MM.1S (cell line): ENCODE results near the gene DDX1.

Experiments used
- DNase-seq: peaks from one replicate; pipeline ENCODE4 v3.0.0-alpha.2; 2015
- H2AFZ ChIP-seq: fragments of 300-600 bp; sonication (generic); 2 replicates; pipeline ENCODE4 v1.6.0; 2016; ENCODE audit warnings: antibody characterized with exemption, low read length
- H3F3A ChIP-seq: fragments of 300-600 bp; sonication (generic); 2 replicates; pipeline ENCODE4 v1.6.1; 2016; ENCODE audit warnings: mild to moderate bottlenecking, antibody characterized with exemption, low read length, moderate library complexity, mixed read lengths; ENCODE audit not compliant: insufficient read depth
- H3K27ac ChIP-seq: fragments of 300-600 bp; sonication (generic); 2 replicates; pipeline ENCODE4 v1.5.1; 2016; ENCODE audit warnings: mild to moderate bottlenecking, low read length
- H3K27me3 ChIP-seq: fragments of 300-600 bp; sonication (generic); replicated peaks from 2 replicates; pipeline ENCODE4 v1.6.0; 2016; ENCODE audit warnings: low read length; ENCODE audit not compliant: insufficient read depth
- H3K36me3 ChIP-seq: fragments of 300-600 bp; sonication (generic); replicated peaks from 2 replicates; pipeline ENCODE4 v1.6.1; 2016; ENCODE audit warnings: mild to moderate bottlenecking, low read length, mixed read lengths; ENCODE audit not compliant: insufficient read depth
- H3K4me1 ChIP-seq: fragments of 300-600 bp; sonication (generic); 2 replicates; pipeline ENCODE4 v1.6.1; 2016; ENCODE audit warnings: low read length, mixed read lengths
- H3K4me2 ChIP-seq: fragments of 300-600 bp; sonication (generic); 2 replicates; pipeline ENCODE4 v1.6.0; 2016; ENCODE audit warnings: low read depth, low read length
- H3K4me3 ChIP-seq: fragments of 300-600 bp; sonication (generic); 2 replicates; pipeline ENCODE4 v1.5.1; 2016; ENCODE audit warnings: low read length, mixed read lengths
- H3K79me2 ChIP-seq: fragments of 300-600 bp; sonication (generic); 2 replicates; pipeline ENCODE4 v1.6.1; 2016; ENCODE audit warnings: mixed run types, low read length, mixed read lengths
- H3K9ac ChIP-seq: fragments of 300-600 bp; sonication (generic); 2 replicates; pipeline ENCODE4 v1.6.1; 2016; ENCODE audit warnings: low read length, mixed read lengths
- H3K9me2 ChIP-seq: fragments of 300-600 bp; sonication (generic); replicated peaks from 2 replicates; pipeline ENCODE4 v1.6.1; 2016; ENCODE audit warnings: mild to moderate bottlenecking, low read length, mixed read lengths; ENCODE audit not compliant: insufficient read depth
- H3K9me3 ChIP-seq: fragments of 300-600 bp; sonication (generic); replicated peaks from 2 replicates; pipeline ENCODE4 v1.6.1; 2016; ENCODE audit warnings: mild to moderate bottlenecking, low read length, mixed read lengths; ENCODE audit not compliant: insufficient read depth
- H4K20me1 ChIP-seq: fragments of 300-600 bp; sonication (generic); 2 replicates; pipeline ENCODE4 v1.6.1; 2016; ENCODE audit warnings: mild to moderate bottlenecking, low read length, moderate library complexity, mixed read lengths; ENCODE audit not compliant: insufficient read depth
- CTCF ChIP-seq: fragments of 300-600 bp; sonication (generic); IDR thresholded peaks from 2 replicates; pipeline ENCODE4 v1.5.1; 2016; ENCODE audit warnings: antibody characterized with exemption, low read length, mixed read lengths
- EZH2 ChIP-seq: fragments of 300-600 bp; sonication (generic); optimal IDR thresholded peaks from 2 replicates; pipeline ENCODE3; 2017; ENCODE audit warnings: low read depth, mild to moderate bottlenecking, antibody characterized with exemption, low read length, mixed read lengths
- EZH2phosphoT487 ChIP-seq: fragments of 300-600 bp; sonication (generic); IDR thresholded peaks from 2 replicates; pipeline ENCODE4 v1.6.1; 2018; ENCODE audit warnings: antibody characterized with exemption, low read length

DDX1 gene

GRCh38 chr2:15548974-15549373, 42.7 kb upstream of the DDX1 start:
- Histone ChIP-seq H3K36me3 (no peaks in the 10 kb centered on the region), H3K27me3 (no peaks in the 10 kb centered on the region), H2AFZ (no peak overlapping the region), H3K4me1 (no peaks in the 10 kb centered on the region), H3K9me2 (no peaks in the 10 kb centered on the region), H4K20me1 (no peaks in the 10 kb centered on the region), H3K9ac (no peak overlapping the region), H3F3A (no peaks in the 10 kb centered on the region), H3K9me3 (no peaks in the 10 kb centered on the region), H3K4me2 (no peak overlapping the region), H3K27ac (no peak overlapping the region), H3K79me2 (no peaks in the 10 kb centered on the region), H3K4me3 (no peak overlapping the region)
- TF ChIP-seq EZH2 (no peak), CTCF (no peak)
- DNase-seq = no peak

GRCh38 chr2:15553519-15553918, 38.1 kb upstream of the DDX1 start:
- Histone ChIP-seq H3F3A (no peaks in the 10 kb centered on the region), H3K4me2 (no peak overlapping the region), H4K20me1 (no peaks in the 10 kb centered on the region), H3K4me1 (no peaks in the 10 kb centered on the region), H3K79me2 (peaks cover 12% of the 10 kb centered on the region), H3K9ac (no peak overlapping the region), H2AFZ (no peak overlapping the region), H3K4me3 (no peak overlapping the region), H3K27ac (no peak overlapping the region), H3K9me2 (no peaks in the 10 kb centered on the region), H3K27me3 (no peaks in the 10 kb centered on the region), H3K36me3 (no peaks in the 10 kb centered on the region; the same call in 1 of the 2 replicates), H3K9me3 (no peaks in the 10 kb centered on the region)
- no peak for TF ChIP-seq EZH2
- TF ChIP-seq EZH2phosphoT487 = no peak
- TF ChIP-seq CTCF = no peak
- no peak for DNase-seq

- peaks cover 17% of the 10 kb centered on the region for H3K79me2 ChIP-seq
- TF ChIP-seq EZH2phosphoT487 (no peak), EZH2 (no peak), CTCF (no peak)
Measured at GRCh38 chr2:15553951-15554350, 37.7 kb upstream of the DDX1 start.

More at GRCh38 chr2:15553951-15554350, 37.7 kb upstream of the DDX1 start:
- Histone ChIP-seq H3K4me3 (no peak overlapping the region), H3K9ac (no peak overlapping the region), H3F3A (no peaks in the 10 kb centered on the region), H3K9me3 (no peaks in the 10 kb centered on the region), H3K36me3 (no peaks in the 10 kb centered on the region; the same call in 1 of the 2 replicates), H3K9me2 (no peaks in the 10 kb centered on the region), H3K4me1 (no peaks in the 10 kb centered on the region), H3K27me3 (no peaks in the 10 kb centered on the region), H3K4me2 (no peak overlapping the region), H3K27ac (no peak overlapping the region), H4K20me1 (no peaks in the 10 kb centered on the region), H2AFZ (no peak overlapping the region)
- DNase-seq = no peak
